GM18951 (cell line): Measurements from ENCODE around the gene AGPAT4.

Experiments
- POLR2A ChIP-seq: IDR thresholded peaks from 4 replicates; pipeline ENCODE4 v1.6.1; 2011; ENCODE audit warnings: mild to moderate bottlenecking; ENCODE audit not compliant: insufficient read length, insufficient read depth; ENCODE audit errors: extremely low read depth
- in situ Hi-C: fragments of 300-500 bp; cut with MboI; formaldehyde crosslinking; loops from one replicate; pipeline ENCODE4 v1.12.0; 2022; ENCODE audit warnings: low sequenced_read_pairs, mixed read lengths, inconsistent platforms; ENCODE audit not compliant: unreplicated experiment

The AGPAT4 gene

GRCh38 chr6:161272635-161273273, 1.1 kb downstream of the AGPAT4 start:
- in situ Hi-C loops = no loop called here
- no peak for TF ChIP-seq POLR2A

- no peak for TF ChIP-seq POLR2A
Measured at GRCh38 chr6:161271343-161272030, 2.4 kb downstream of the AGPAT4 start.

GRCh38 chr6:161270116-161270515, 3.7 kb downstream of the AGPAT4 start:
- in situ Hi-C loops = no loop called here
- TF ChIP-seq POLR2A = no peak

More at GRCh38 chr6:161271343-161272030, 2.4 kb downstream of the AGPAT4 start:
- in situ Hi-C loops = no loop called here

- no peak for TF ChIP-seq POLR2A
- in situ Hi-C loops = no loop called here
Measured at GRCh38 chr6:161269310-161269709, 4.6 kb downstream of the AGPAT4 start.

- in situ Hi-C loops = no loop called here
- no peak for TF ChIP-seq POLR2A
Measured at GRCh38 chr6:161268531-161269210, 5.2 kb downstream of the AGPAT4 start.

GRCh38 chr6:161266513-161267230, 7.2 kb downstream of the AGPAT4 start:
- in situ Hi-C loops = no loop called here
- TF ChIP-seq POLR2A = no peak

- in situ Hi-C loops = no loop called here
- no peak for TF ChIP-seq POLR2A
Measured at GRCh38 chr6:161265975-161266374, 7.9 kb downstream of the AGPAT4 start.

GRCh38 chr6:161265554-161265953, 8.3 kb downstream of the AGPAT4 start:
- in situ Hi-C loops = no loop called here
- no peak for TF ChIP-seq POLR2A

GRCh38 chr6:161264181-161264580, 9.7 kb downstream of the AGPAT4 start:
- in situ Hi-C loops = no loop called here
- no peak for TF ChIP-seq POLR2A

GRCh38 chr6:161261816-161262215, 12.0 kb downstream of the AGPAT4 start:
- in situ Hi-C loops = no loop called here
- no peak for TF ChIP-seq POLR2A

GRCh38 chr6:161261325-161261724, 12.5 kb downstream of the AGPAT4 start:
- in situ Hi-C loops = no loop called here
- no peak for TF ChIP-seq POLR2A

- TF ChIP-seq POLR2A = no peak
Measured at GRCh38 chr6:161259302-161259701, 14.6 kb downstream of the AGPAT4 start.

GRCh38 chr6:161257793-161258457, 15.9 kb downstream of the AGPAT4 start:
- in situ Hi-C loops = no loop called here
- no peak for TF ChIP-seq POLR2A

More at GRCh38 chr6:161259302-161259701, 14.6 kb downstream of the AGPAT4 start:
- in situ Hi-C loops = no loop called here
